ENCODE results near the gene FAM120AOS.

DNA sequence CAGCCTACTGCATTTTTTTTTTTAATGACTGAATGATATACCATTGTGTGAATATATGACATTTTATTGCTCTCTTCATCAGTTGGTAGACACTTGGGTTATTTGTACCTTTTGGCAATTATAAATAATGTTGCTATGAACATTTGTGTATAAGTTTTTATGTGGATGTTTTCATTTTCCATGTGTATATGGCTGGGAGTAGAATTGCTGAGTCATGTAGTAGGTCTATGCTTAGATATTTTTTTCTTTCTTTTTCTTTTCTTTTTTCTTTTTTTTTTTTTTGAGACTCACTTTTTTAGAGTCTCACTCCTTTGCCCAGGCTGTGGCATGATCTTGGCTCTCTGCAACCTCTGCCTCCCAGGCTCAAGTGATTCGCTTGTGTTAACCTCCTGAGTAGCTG is 32.9 kb upstream of the FAM120AOS start:
- TF ChIP-seq, protein P1, sequence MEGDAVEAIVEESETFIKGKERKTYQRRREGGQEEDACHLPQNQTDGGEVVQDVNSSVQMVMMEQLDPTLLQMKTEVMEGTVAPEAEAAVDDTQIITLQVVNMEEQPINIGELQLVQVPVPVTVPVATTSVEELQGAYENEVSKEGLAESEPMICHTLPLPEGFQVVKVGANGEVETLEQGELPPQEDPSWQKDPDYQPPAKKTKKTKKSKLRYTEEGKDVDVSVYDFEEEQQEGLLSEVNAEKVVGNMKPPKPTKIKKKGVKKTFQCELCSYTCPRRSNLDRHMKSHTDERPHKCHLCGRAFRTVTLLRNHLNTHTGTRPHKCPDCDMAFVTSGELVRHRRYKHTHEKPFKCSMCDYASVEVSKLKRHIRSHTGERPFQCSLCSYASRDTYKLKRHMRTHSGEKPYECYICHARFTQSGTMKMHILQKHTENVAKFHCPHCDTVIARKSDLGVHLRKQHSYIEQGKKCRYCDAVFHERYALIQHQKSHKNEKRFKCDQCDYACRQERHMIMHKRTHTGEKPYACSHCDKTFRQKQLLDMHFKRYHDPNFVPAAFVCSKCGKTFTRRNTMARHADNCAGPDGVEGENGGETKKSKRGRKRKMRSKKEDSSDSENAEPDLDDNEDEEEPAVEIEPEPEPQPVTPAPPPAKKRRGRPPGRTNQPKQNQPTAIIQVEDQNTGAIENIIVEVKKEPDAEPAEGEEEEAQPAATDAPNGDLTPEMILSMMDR (IDR thresholded peaks at IDR 0.05; ENCODE audit: low read length) = no peak
- no peak for TF ChIP-seq EZH2 (IDR thresholded peaks at IDR 0.05; ENCODE audit: borderline replicate concordance, low read length)

All from OCI-LY1 (cell line).